WERI-Rb-1 (cell line): ENCODE measurements around the gene NEURL1.
A peak's percentile ranks its signal among the peaks of the same experiment; 100 is the strongest.
"Not testable (repeated sequence)": the region's sequence is repeated elsewhere in the genome, so short reads cannot be mapped to it uniquely, and the experiment has no call there.

ENCODE experiments used
- DNase-seq: peaks from one replicate; pipeline ENCODE4 v3.0.0-alpha.2; 2020
- H3K27ac ChIP-seq: fragments of 250-450 bp; sonication (Bioruptor Pico); 2 replicates; pipeline ENCODE4 v1.5.1; 2020; ENCODE audit warnings: mild to moderate bottlenecking, moderate library complexity
- H3K27me3 ChIP-seq: fragments of 250-450 bp; sonication (Bioruptor Pico); 2 replicates; pipeline ENCODE4 v1.5.1; 2021; ENCODE audit warnings: mild to moderate bottlenecking, low read depth, moderate library complexity; ENCODE audit not compliant: insufficient read depth, severe bottlenecking
- H3K36me3 ChIP-seq: fragments of 250-450 bp; sonication (Bioruptor Pico); 2 replicates; pipeline ENCODE4 v1.5.1; 2020; ENCODE audit warnings: mild to moderate bottlenecking, moderate library complexity
- H3K4me3 ChIP-seq: 2 replicates; pipeline ENCODE4 v1.5.1; 2011; ENCODE audit warnings: low read depth, mild to moderate bottlenecking, control low read depth, low read length
- H3K9me3 ChIP-seq: fragments of 250-450 bp; sonication (Bioruptor Pico); 2 replicates; pipeline ENCODE4 v1.5.1; 2021; ENCODE audit warnings: mild to moderate bottlenecking, moderate library complexity; ENCODE audit not compliant: severe bottlenecking
- TF ChIP-seq, protein P1 (sequence below): IDR thresholded peaks from 2 replicates; pipeline ENCODE4 v1.5.1; 2011; ENCODE audit warnings: low read depth, mild to moderate bottlenecking, control low read depth, inconsistent platforms, low read length

Gene NEURL1

GRCh38 chr10:103480521-103480920 lies 13.0 kb upstream of the NEURL1 start:
- no peak overlapping the region for H3K27ac ChIP-seq
- H3K36me3 ChIP-seq: no peaks in the 10 kb centered on the region
- no peak for DNase-seq
- no peaks in the 10 kb centered on the region for H3K9me3 ChIP-seq
- TF ChIP-seq, protein P1, sequence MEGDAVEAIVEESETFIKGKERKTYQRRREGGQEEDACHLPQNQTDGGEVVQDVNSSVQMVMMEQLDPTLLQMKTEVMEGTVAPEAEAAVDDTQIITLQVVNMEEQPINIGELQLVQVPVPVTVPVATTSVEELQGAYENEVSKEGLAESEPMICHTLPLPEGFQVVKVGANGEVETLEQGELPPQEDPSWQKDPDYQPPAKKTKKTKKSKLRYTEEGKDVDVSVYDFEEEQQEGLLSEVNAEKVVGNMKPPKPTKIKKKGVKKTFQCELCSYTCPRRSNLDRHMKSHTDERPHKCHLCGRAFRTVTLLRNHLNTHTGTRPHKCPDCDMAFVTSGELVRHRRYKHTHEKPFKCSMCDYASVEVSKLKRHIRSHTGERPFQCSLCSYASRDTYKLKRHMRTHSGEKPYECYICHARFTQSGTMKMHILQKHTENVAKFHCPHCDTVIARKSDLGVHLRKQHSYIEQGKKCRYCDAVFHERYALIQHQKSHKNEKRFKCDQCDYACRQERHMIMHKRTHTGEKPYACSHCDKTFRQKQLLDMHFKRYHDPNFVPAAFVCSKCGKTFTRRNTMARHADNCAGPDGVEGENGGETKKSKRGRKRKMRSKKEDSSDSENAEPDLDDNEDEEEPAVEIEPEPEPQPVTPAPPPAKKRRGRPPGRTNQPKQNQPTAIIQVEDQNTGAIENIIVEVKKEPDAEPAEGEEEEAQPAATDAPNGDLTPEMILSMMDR: no peak
- H3K4me3 ChIP-seq: no peak overlapping the region
- H3K27me3 ChIP-seq: no peaks in the 10 kb centered on the region

DNA sequence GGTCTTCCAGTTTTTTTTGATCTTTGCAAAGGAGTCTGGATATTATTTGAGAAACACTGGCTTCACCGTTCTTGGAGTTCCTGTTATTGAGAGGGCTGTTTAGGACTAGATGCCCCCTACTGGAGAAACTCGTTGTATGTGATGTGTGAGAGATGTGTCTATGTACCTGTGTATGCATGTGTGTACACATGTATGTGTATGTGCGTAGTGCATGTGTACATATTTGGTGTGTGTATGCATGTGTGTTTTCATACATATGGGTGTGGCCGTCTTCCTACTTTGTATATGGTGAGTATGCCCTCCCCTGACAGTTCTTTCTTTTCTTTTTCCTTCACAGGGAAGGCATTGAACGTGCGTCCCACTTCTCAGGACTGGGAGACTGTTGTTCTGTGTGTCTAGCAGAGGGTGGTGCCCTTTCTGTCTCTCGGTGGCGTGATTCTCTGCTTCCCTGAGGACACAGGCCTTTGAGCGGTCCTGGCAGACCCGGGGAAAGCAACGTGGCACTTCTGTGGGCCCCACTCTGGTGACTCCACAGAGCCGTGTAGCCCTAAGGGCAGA lies 11.5 kb upstream of the NEURL1 start:
- H3K9me3 ChIP-seq: no peaks in the 10 kb centered on the region
- no peak overlapping the region for H3K4me3 ChIP-seq
- DNase-seq: peak; percentile 79
- peak overlapping the region; percentile 72 for H3K27ac ChIP-seq
- H3K36me3 ChIP-seq: no peaks in the 10 kb centered on the region
- TF ChIP-seq, protein P1: peak; percentile 57
- no peaks in the 10 kb centered on the region for H3K27me3 ChIP-seq

- DNase-seq, H3K9me3 ChIP-seq, H3K36me3 ChIP-seq: not testable (repeated sequence)
Measured at GRCh38 chr10:103486635-103487409, 6.7 kb upstream of the NEURL1 start.

DNA sequence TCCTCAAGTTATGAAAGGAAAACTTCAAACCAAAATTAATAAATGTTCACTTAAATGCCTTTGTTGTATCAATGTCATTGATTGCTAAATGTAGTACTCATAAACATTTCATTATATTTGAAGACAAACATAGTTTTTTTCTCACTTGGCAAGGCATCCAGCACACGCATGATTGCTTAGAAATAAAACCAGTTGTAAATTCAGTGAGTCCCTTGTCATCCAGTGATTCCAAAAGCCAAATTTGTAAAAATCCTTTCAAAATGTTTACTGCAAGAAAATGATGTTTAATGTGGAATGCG lies 6.1 kb upstream of the NEURL1 start:
- no peaks in the 10 kb centered on the region for H3K27me3 ChIP-seq
- H3K36me3 ChIP-seq: no peaks in the 10 kb centered on the region
- no peaks in the 10 kb centered on the region for H3K9me3 ChIP-seq
- no peak for DNase-seq
- TF ChIP-seq, protein P1: no peak
- H3K4me3 ChIP-seq: no peak overlapping the region
- H3K27ac ChIP-seq: no peak overlapping the region

More at GRCh38 chr10:103486635-103487409, 6.7 kb upstream of the NEURL1 start:
- not testable (repeated sequence) for H3K27me3 ChIP-seq, H3K27ac ChIP-seq, H3K4me3 ChIP-seq

DNA sequence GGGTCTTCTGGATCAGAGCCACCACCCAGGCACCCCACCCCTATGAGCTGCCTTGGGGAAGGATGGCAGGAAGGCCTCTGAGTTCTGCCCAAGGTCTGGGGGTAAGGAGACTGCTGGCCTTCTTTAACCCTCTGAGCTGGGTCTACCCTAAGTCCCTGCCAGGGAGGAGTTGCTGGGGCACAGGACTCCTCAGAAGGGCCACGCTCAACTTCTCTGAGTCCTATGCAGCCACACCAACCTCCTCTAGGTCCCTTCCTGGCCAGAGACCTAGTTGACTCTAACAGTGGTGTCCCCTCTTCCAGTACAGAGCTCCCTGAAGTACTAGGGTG lies 2.6 kb upstream of the NEURL1 start:
- Histone ChIP-seq H3K36me3 (no peaks in the 10 kb centered on the region), H3K4me3 (no peak overlapping the region), H3K9me3 (no peaks in the 10 kb centered on the region), H3K27ac (no peak overlapping the region), H3K27me3 (peaks cover 12% of the 10 kb centered on the region)
- DNase-seq: no peak
- TF ChIP-seq, protein P1: no peak

DNA sequence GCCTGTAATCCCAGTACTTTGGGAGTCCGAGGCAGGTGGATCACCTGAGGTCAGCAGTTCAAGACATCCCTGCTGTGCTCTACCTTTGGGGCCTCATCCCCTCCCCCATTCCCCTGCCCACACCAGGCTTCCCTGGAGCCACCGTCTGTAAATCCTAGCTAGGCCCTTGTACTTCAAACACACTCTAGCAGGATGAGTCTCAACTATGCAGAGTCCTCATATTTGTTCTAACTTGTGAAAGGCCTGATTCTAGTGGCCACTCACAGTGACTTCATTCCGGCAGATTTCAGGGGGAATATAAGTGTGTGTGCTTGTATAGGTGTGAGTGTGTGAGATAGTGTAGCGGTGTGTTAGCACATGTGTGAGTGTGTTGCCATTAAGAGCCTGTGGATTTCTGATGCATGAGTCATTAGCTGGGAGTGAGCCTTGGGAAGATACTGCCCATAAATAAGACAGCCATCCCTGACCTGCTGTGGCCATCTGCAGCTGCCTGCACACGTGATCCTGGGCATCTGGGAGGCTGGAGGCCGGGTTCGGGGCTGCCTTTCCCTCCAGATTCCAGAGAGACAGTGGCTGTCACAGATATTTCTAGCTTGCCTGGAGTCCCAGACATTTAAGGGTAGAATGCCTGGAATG lies 1.7 kb upstream of the NEURL1 start:
- TF ChIP-seq, protein P1: no peak
- peak overlapping the region; percentile 17; the same call in 1 of the 2 replicates for H3K27ac ChIP-seq
- H3K27me3 ChIP-seq: peaks cover 12% of the 10 kb centered on the region
- H3K4me3 ChIP-seq: no peak overlapping the region
- no peaks in the 10 kb centered on the region for H3K9me3 ChIP-seq
- no peaks in the 10 kb centered on the region for H3K36me3 ChIP-seq
- DNase-seq: peak; percentile 68
